OCI-LY3 (cell line): Measurements from ENCODE around the gene CELSR2.

Source experiments
- CTCF ChIP-seq: fragments of 200-600, 300-600 bp; sonication (generic); IDR thresholded peaks from 2 replicates; pipeline ENCODE4 v1.5.1; 2014; ENCODE audit warnings: antibody characterized with exemption, low read length, low read depth
- EZH2phosphoT487 ChIP-seq: fragments of 200-600 bp; shearing (Covaris generic); IDR thresholded peaks from 2 replicates; pipeline ENCODE4 v1.6.1; 2018; ENCODE audit warnings: antibody characterized with exemption, mixed run types, low read depth

GRCh38 chr1:109312978-109313775 lies 63.8 kb downstream of the CELSR2 start:
- TF ChIP-seq CTCF, result no peak
- no peak for TF ChIP-seq EZH2phosphoT487
